HL-60 (cell line): ENCODE data around the gene RAB27A.

ENCODE experiments used
- DNase-seq, 2 experiments: peaks; one replicate each; pipeline ENCODE4 v3.0.0-alpha.2; 2010 to 2020; ENCODE audit warnings: low read depth in 1 of 2, low spot score in 1 of 2
- H3K27ac ChIP-seq: fragments of 250-450 bp; sonication (Bioruptor Pico); replicated peaks from 2 replicates; pipeline ENCODE4 v1.5.1; 2020; ENCODE audit warnings: mild to moderate bottlenecking, moderate library complexity
- H3K27me3 ChIP-seq: fragments of 250-450 bp; sonication (Bioruptor Pico); 2 replicates; pipeline ENCODE4 v1.5.1; 2021; ENCODE audit warnings: mild to moderate bottlenecking, moderate library complexity; ENCODE audit not compliant: insufficient read depth, poor library complexity, severe bottlenecking
- H3K4me3 ChIP-seq: replicated peaks from 2 replicates; pipeline ENCODE4 v1.5.1; 2011; ENCODE audit warnings: mild to moderate bottlenecking, control low read depth, low read length; ENCODE audit not compliant: insufficient read depth
- CTCF ChIP-seq: IDR thresholded peaks from one replicate; pipeline ENCODE4 v1.5.1; 2011; ENCODE audit warnings: low read length, control low read depth, inconsistent platforms; ENCODE audit not compliant: insufficient read depth
- GABPA ChIP-seq: IDR thresholded peaks from 2 replicates; pipeline ENCODE4 v1.6.1; 2012; ENCODE audit warnings: low read depth
- POLR2AphosphoS5 ChIP-seq: IDR thresholded peaks from 2 replicates; pipeline ENCODE4 v1.6.1; 2012; ENCODE audit warnings: low read depth
- REST ChIP-seq: IDR thresholded peaks from 2 replicates; pipeline ENCODE4 v1.6.1; 2012; ENCODE audit warnings: low read depth; ENCODE audit not compliant: insufficient replicate concordance
- SPI1 ChIP-seq: IDR thresholded peaks from 2 replicates; pipeline ENCODE4 v1.6.1; 2012; ENCODE audit warnings: low read depth, mild to moderate bottlenecking, borderline replicate concordance

RAB27A gene

GRCh38 chr15:55231455-55231854 is 58.2 kb downstream of the RAB27A start:
- DNase-seq: peak in 1 of 2 experiments; percentile 27
- TF ChIP-seq CTCF (no peak), GABPA (no peak), POLR2AphosphoS5 (no peak), SPI1 (no peak), REST (no peak)
- H3K27ac ChIP-seq: peak overlapping the region; percentile 26
- no peak overlapping the region for H3K4me3 ChIP-seq
- no peaks in the 10 kb centered on the region for H3K27me3 ChIP-seq

GRCh38 chr15:55230953-55231352 is 58.7 kb downstream of the RAB27A start:
- no peaks in the 10 kb centered on the region for H3K27me3 ChIP-seq
- H3K27ac ChIP-seq: peak overlapping the region; percentile 26
- no peak for DNase-seq
- no peak overlapping the region for H3K4me3 ChIP-seq
- TF ChIP-seq GABPA: no peak

- Histone ChIP-seq H3K27ac (no peak overlapping the region; the same call in 1 of the 2 replicates), H3K27me3 (no peaks in the 10 kb centered on the region), H3K4me3 (no peak overlapping the region)
- no peak for DNase-seq
- TF ChIP-seq REST: no peak
- TF ChIP-seq GABPA: no peak
- TF ChIP-seq SPI1: no peak
- TF ChIP-seq POLR2AphosphoS5: no peak
- TF ChIP-seq CTCF: no peak
Observed at GRCh38 chr15:55230051-55230670, 59.5 kb downstream of the RAB27A start.

GRCh38 chr15:55226127-55226526 is 63.5 kb downstream of the RAB27A start:
- TF ChIP-seq CTCF (no peak), REST (no peak), POLR2AphosphoS5 (no peak), SPI1 (no peak), GABPA (no peak)
- Histone ChIP-seq H3K4me3 (no peak overlapping the region), H3K27ac (peak overlapping the region; percentile 93), H3K27me3 (no peaks in the 10 kb centered on the region)
- no peak for DNase-seq
